ENCODE results near the gene AREG.

DNA sequence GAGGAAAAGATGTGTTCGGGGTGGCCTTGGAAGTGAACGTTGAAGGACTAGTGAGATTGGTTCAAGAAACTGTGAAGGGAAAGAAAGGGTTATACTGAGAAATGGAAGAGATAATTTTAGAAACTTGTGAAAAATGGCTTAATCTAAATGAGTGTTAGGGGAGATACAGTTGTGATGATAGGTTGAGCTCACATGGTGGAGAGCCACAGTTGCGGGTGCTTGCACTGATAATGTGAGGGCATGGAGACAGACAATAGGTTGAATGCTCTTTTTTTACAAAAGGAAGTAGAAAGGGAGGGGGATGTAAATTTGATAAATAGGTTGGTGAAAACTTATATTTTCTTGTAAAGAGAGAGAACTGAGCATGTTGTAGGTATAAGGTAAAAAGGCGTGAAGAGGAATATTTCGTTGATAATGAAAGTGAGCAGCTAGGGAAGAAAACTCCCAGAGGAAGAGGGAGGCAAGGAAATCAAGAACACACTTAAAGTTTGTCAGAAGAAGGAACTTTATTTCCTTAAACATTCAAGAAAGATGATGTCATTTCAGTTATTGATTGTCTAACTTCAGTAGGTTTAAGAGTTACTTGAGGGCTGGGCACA is 8.2 kb downstream of the AREG start:
- TF ChIP-seq CTCF (IDR thresholded peaks at IDR 0.05), result no peak
- no peak for TF ChIP-seq POLR2A (IDR thresholded peaks at IDR 0.05)
